Trophoblast cell (in vitro differentiated cells and primary cell): Measurements from ENCODE around the gene TRMT10A.
A peak's percentile ranks its signal among the peaks of the same experiment; 100 is the strongest.

Source experiments
- DNase-seq, 2 donors: peaks; one replicate each; pipeline ENCODE4 v3.0.0-alpha.2; 2016
- H2AFZ ChIP-seq: 2 replicates; pipeline ENCODE4 v1.6.1; 2013; ENCODE audit warnings: low read length, moderate library complexity, mild to moderate bottlenecking; ENCODE audit not compliant: insufficient read depth, poor library complexity
- H2AK5ac ChIP-seq: 2 replicates; pipeline ENCODE4 v1.6.1; 2013; ENCODE audit warnings: mild to moderate bottlenecking, low read length
- H2BK120ac ChIP-seq: 2 replicates; pipeline ENCODE4 v1.6.1; 2013; ENCODE audit warnings: low read length, mild to moderate bottlenecking, moderate library complexity; ENCODE audit not compliant: insufficient read depth, poor library complexity
- H2BK12ac ChIP-seq: 2 replicates; pipeline ENCODE4 v1.6.1; 2013; ENCODE audit warnings: mild to moderate bottlenecking, low read length, moderate library complexity
- H2BK5ac ChIP-seq: 2 replicates; pipeline ENCODE4 v1.6.1; 2013; ENCODE audit warnings: low read length, low read depth, moderate library complexity, mild to moderate bottlenecking; ENCODE audit not compliant: poor library complexity
- H3K14ac ChIP-seq: 2 replicates; pipeline ENCODE4 v1.6.1; 2013; ENCODE audit warnings: mild to moderate bottlenecking, low read length
- H3K18ac ChIP-seq: 2 replicates; pipeline ENCODE4 v1.6.1; 2013; ENCODE audit warnings: mild to moderate bottlenecking, low read length
- H3K23ac ChIP-seq: 2 replicates; pipeline ENCODE4 v1.6.1; 2013; ENCODE audit warnings: low read length
- H3K27ac ChIP-seq: 2 replicates; pipeline ENCODE4 v1.5.1; 2013; ENCODE audit warnings: low read depth, mild to moderate bottlenecking, inconsistent platforms, low read length, moderate library complexity
- H3K27me3 ChIP-seq: 2 replicates; pipeline ENCODE4 v1.6.1; 2013; ENCODE audit warnings: inconsistent platforms, mild to moderate bottlenecking, low read length, moderate library complexity; ENCODE audit not compliant: insufficient read depth
- H3K36me3 ChIP-seq, 2 experiments: 1 replicate in 1 of 2; 2 replicates in 1 of 2; pipeline ENCODE4 v1.6.1; 2013; ENCODE audit warnings: low read length in 2 of 2, mild to moderate bottlenecking in 2 of 2, moderate library complexity in 1 of 2; ENCODE audit not compliant: insufficient read depth in 2 of 2, control insufficient read depth in 1 of 2
- H3K4ac ChIP-seq: 2 replicates; pipeline ENCODE4 v1.6.1; 2013; ENCODE audit warnings: low read depth, mild to moderate bottlenecking, low read length, moderate library complexity
- H3K4me1 ChIP-seq, 2 experiments: 1 replicate in 1 of 2; 2 replicates in 1 of 2; pipeline ENCODE4 v1.6.1; 2013; ENCODE audit warnings: low read length in 2 of 2, mild to moderate bottlenecking in 2 of 2, moderate library complexity in 1 of 2; ENCODE audit not compliant: insufficient read depth in 2 of 2, control insufficient read depth in 1 of 2
- H3K4me2 ChIP-seq: 2 replicates; pipeline ENCODE4 v1.6.1; 2013; ENCODE audit warnings: inconsistent platforms, mild to moderate bottlenecking, low read length, moderate library complexity
- H3K4me3 ChIP-seq: 2 replicates; pipeline ENCODE4 v1.5.1; 2013; ENCODE audit warnings: mild to moderate bottlenecking, low read depth, low read length, inconsistent platforms
- H3K79me1 ChIP-seq: one replicate; pipeline ENCODE4 v1.6.1; 2013; ENCODE audit warnings: low read length
- H3K79me2 ChIP-seq: 2 replicates; pipeline ENCODE4 v1.6.1; 2013; ENCODE audit warnings: low read length, mild to moderate bottlenecking; ENCODE audit not compliant: control insufficient read depth, insufficient read depth, poor library complexity
- H3K9ac ChIP-seq: 2 replicates; pipeline ENCODE4 v1.6.1; 2013; ENCODE audit warnings: mild to moderate bottlenecking, low read length
- H3K9me3 ChIP-seq: 2 replicates; pipeline ENCODE4 v1.6.1; 2013; ENCODE audit warnings: low read depth, mild to moderate bottlenecking, control low read depth, inconsistent platforms, low read length; ENCODE audit not compliant: insufficient read depth
- H4K12ac ChIP-seq: 2 replicates; pipeline ENCODE4 v1.6.1; 2013; ENCODE audit warnings: low read depth, mild to moderate bottlenecking, low read length, moderate library complexity
- H4K8ac ChIP-seq: 2 replicates; pipeline ENCODE4 v1.6.1; 2013; ENCODE audit warnings: low read depth, mild to moderate bottlenecking, low read length, moderate library complexity
- H4K91ac ChIP-seq: one replicate; pipeline ENCODE4 v1.6.1; 2013; ENCODE audit warnings: low read depth, mild to moderate bottlenecking, low read length, moderate library complexity
- WGBS: extraction: QIAGEN DNeasy Blood & Tissue Kit; methylation state at CpG from one replicate; pipeline ENCODE4 v1.1.7; 2013; ENCODE audit warnings: missing lambda C conversion rate; ENCODE audit not compliant: insufficient read length, insufficient coverage; ENCODE audit errors: extremely low coverage; 5-methylcytosine and 5-hydroxymethylcytosine counted together

Gene TRMT10A

GRCh38 chr4:99572527-99573240 is 8.8 kb upstream of the TRMT10A start:
- H3K4ac ChIP-seq, result no peak overlapping the region
- H2BK120ac ChIP-seq, result no peak overlapping the region
- DNase-seq, result no peak
- no peak overlapping the region for H3K4me2 ChIP-seq
- no peaks in the 10 kb centered on the region for H3K9me3 ChIP-seq
- no peak overlapping the region for H3K9ac ChIP-seq
- WGBS, result no CpG with 5 or more reads among the region's 6 CpGs
- no peak overlapping the region for H4K91ac ChIP-seq
- no peak overlapping the region for H2BK12ac ChIP-seq
- H3K18ac ChIP-seq, result no peak overlapping the region
- H3K27ac ChIP-seq, result no peak overlapping the region
- no peak overlapping the region for H3K14ac ChIP-seq
- no peak overlapping the region for H3K23ac ChIP-seq
- H3K36me3 ChIP-seq, result no peaks in the 10 kb centered on the region
- no peak overlapping the region for H3K4me3 ChIP-seq
- H3K27me3 ChIP-seq, result no peaks in the 10 kb centered on the region
- no peak overlapping the region for H2AFZ ChIP-seq
- H3K4me1 ChIP-seq, result no peaks in the 10 kb centered on the region
- no peak overlapping the region for H4K12ac ChIP-seq
- no peak overlapping the region for H2AK5ac ChIP-seq
- no peak overlapping the region for H4K8ac ChIP-seq
- H3K79me1 ChIP-seq, result no peaks in the 10 kb centered on the region
- H2BK5ac ChIP-seq, result no peak overlapping the region
- no peaks in the 10 kb centered on the region for H3K79me2 ChIP-seq

DNA sequence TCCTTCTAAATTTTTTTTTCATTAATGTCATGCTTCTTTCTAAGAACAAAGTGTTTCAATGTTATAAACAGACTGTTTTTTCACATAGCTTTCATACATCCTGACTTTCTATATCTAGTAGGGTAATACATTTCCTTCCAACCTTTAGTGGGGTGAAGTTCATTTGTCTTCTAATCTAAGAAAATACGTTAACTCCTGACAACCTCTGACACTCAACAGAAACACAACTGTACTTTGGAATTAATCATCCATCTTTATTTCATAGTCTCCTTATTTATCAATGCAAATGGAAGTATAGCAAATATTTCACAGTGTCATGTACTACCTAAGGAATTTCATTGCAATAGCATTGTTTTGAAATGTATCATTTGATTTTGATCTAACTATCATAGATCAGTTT is 8.0 kb upstream of the TRMT10A start:
- no peak overlapping the region for H3K27ac ChIP-seq
- H3K9ac ChIP-seq, result no peak overlapping the region
- H3K36me3 ChIP-seq, result no peaks in the 10 kb centered on the region
- no peak overlapping the region for H2BK120ac ChIP-seq
- no peak overlapping the region for H4K91ac ChIP-seq
- H3K14ac ChIP-seq, result no peak overlapping the region
- H3K79me2 ChIP-seq, result no peaks in the 10 kb centered on the region
- H3K9me3 ChIP-seq, result no peaks in the 10 kb centered on the region
- no peak overlapping the region for H2AK5ac ChIP-seq
- H3K4me3 ChIP-seq, result no peak overlapping the region
- no peaks in the 10 kb centered on the region for H3K79me1 ChIP-seq
- no peak overlapping the region for H3K4me2 ChIP-seq
- no peaks in the 10 kb centered on the region for H3K27me3 ChIP-seq
- no peak overlapping the region for H4K12ac ChIP-seq
- H3K4me1 ChIP-seq, result no peaks in the 10 kb centered on the region
- H3K23ac ChIP-seq, result no peak overlapping the region
- WGBS, result no CpG with 5 or more reads among the region's 1 CpG
- H4K8ac ChIP-seq, result no peak overlapping the region
- DNase-seq, result no peak
- H2AFZ ChIP-seq, result no peak overlapping the region
- no peak overlapping the region for H3K4ac ChIP-seq
- H2BK5ac ChIP-seq, result no peak overlapping the region
- no peak overlapping the region for H2BK12ac ChIP-seq
- no peak overlapping the region for H3K18ac ChIP-seq

DNA sequence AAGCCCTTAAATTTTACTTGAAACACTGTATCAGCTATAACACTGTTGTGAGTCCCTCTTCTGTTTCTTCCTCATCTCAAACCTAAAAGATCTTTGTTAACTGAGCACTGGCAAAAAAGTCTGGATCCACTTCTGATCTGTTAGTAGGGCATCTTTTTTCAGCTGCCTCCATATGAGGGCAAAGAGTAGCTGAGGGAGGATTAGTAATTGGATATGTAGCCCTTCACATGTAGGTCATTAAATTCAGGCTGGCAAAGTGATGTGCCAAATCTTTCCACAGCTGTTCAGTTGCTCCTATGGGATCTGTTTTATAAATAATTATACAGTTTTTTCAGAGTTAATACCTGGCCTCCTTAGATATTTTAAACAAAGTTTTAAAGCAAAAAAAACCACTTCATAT is 1.1 kb upstream of the TRMT10A start:
- Histone ChIP-seq H3K4me3 (no peak overlapping the region), H2BK5ac (no peak overlapping the region), H4K8ac (no peak overlapping the region), H3K27me3 (no peaks in the 10 kb centered on the region), H3K4ac (no peak overlapping the region), H3K27ac (no peak overlapping the region), H2AFZ (no peak overlapping the region), H2BK120ac (no peak overlapping the region), H3K4me2 (no peak overlapping the region), H3K14ac (no peak overlapping the region), H3K18ac (no peak overlapping the region), H3K9ac (no peak overlapping the region), H3K23ac (no peak overlapping the region), H3K36me3 (no peaks in the 10 kb centered on the region), H3K9me3 (no peaks in the 10 kb centered on the region), H3K79me1 (peaks cover 6% of the 10 kb centered on the region), H2AK5ac (no peak overlapping the region), H2BK12ac (no peak overlapping the region), H4K91ac (no peak overlapping the region), H3K4me1 (peaks cover 0 to 5% of the 10 kb centered on the region in 2 experiments), H4K12ac (no peak overlapping the region), H3K79me2 (no peaks in the 10 kb centered on the region)
- no peak for DNase-seq

GRCh38 chr4:99552872-99553271 is 11.0 kb downstream of the TRMT10A start:
- no peak overlapping the region for H2BK5ac ChIP-seq
- H2BK120ac ChIP-seq, result no peak overlapping the region
- no peak overlapping the region for H2AK5ac ChIP-seq
- H2BK12ac ChIP-seq, result no peak overlapping the region
- H3K79me2 ChIP-seq, result no peaks in the 10 kb centered on the region
- H3K14ac ChIP-seq, result no peak overlapping the region
- H3K27me3 ChIP-seq, result no peaks in the 10 kb centered on the region
- no peak overlapping the region for H3K4ac ChIP-seq
- no peak overlapping the region for H3K4me3 ChIP-seq
- no peak overlapping the region for H3K18ac ChIP-seq
- no peak overlapping the region for H3K27ac ChIP-seq
- no CpG with 5 or more reads among the region's 2 CpGs for WGBS
- no peaks in the 10 kb centered on the region for H3K79me1 ChIP-seq
- H2AFZ ChIP-seq, result no peak overlapping the region
- H4K91ac ChIP-seq, result no peak overlapping the region
- no peaks in the 10 kb centered on the region for H3K9me3 ChIP-seq
- H4K12ac ChIP-seq, result no peak overlapping the region
- no peak overlapping the region for H4K8ac ChIP-seq
- no peak overlapping the region for H3K9ac ChIP-seq
- no peaks in the 10 kb centered on the region for H3K4me1 ChIP-seq
- H3K4me2 ChIP-seq, result no peak overlapping the region
- no peak overlapping the region for H3K23ac ChIP-seq
- DNase-seq, result peak in 1 of 2 donors; percentile 9
- H3K36me3 ChIP-seq, result no peaks in the 10 kb centered on the region
